ENCODE measurements around the gene KIF3A. TPM values are rescaled to one million over a fixed set of nuclear protein-coding genes. Genes with fewer than 3 reads are reported as not detected.

The KIF3A gene
- total RNA-seq, 6 donors from 2014 or later: 10.3 to 22.3 (median 17.0) TPM

- H3K36me3 ChIP-seq: no peaks in the 10 kb centered on the region
- no peak overlapping the region for H3K27ac ChIP-seq
- H3K27me3 ChIP-seq: no peaks in the 10 kb centered on the region
- ATAC-seq (ENCODE audit: low FRiP score in 2 of 2): no peak
- no peak overlapping the region for H3K4me3 ChIP-seq
- no peak for DNase-seq
- 87 to 92% methylated on average over 12 of the region's 12 CpGs for WGBS, 2 donors
- TF ChIP-seq EP300 (IDR thresholded peaks at IDR 0.05) (no peak), POLR2A (IDR thresholded peaks at IDR 0.05) (no peak), CTCF (IDR thresholded peaks at IDR 0.05) (no peak), POLR2AphosphoS5 (IDR thresholded peaks at IDR 0.05) (no peak)
- no peaks in the 10 kb centered on the region for H3K9me3 ChIP-seq
- peaks cover 0 to 6% (median 0%) of the 10 kb centered on the region in 4 donors for H3K4me1 ChIP-seq
These were observed 52.2 kb downstream of the KIF3A start for GRCh38 chr5:132684922-132685720.

GRCh38 chr5:132684491-132684890 lies 52.9 kb downstream of the KIF3A start:
- Histone ChIP-seq H3K27me3 (no peaks in the 10 kb centered on the region), H3K27ac (no peak overlapping the region), H3K4me1 (peaks cover 0 to 6% (median 0%) of the 10 kb centered on the region in 4 donors), H3K9me3 (no peaks in the 10 kb centered on the region), H3K36me3 (no peaks in the 10 kb centered on the region), H3K4me3 (no peak overlapping the region)
- DNase-seq: no peak
- WGBS, 2 donors: 83 to 87% methylated on average over 6 of the region's 6 CpGs
- no peak for ATAC-seq (ENCODE audit: low FRiP score in 2 of 2)
- no peak for TF ChIP-seq POLR2AphosphoS5 (IDR thresholded peaks at IDR 0.05)
- TF ChIP-seq EP300 (IDR thresholded peaks at IDR 0.05): no peak
- TF ChIP-seq CTCF (IDR thresholded peaks at IDR 0.05): no peak
- TF ChIP-seq POLR2A (IDR thresholded peaks at IDR 0.05): no peak

- H3K27ac ChIP-seq: no peak overlapping the region
- H3K9me3 ChIP-seq: no peaks in the 10 kb centered on the region
- TF ChIP-seq POLR2AphosphoS5 (IDR thresholded peaks at IDR 0.05) (no peak), CTCF (IDR thresholded peaks at IDR 0.05) (no peak), POLR2A (IDR thresholded peaks at IDR 0.05) (no peak), EP300 (IDR thresholded peaks at IDR 0.05) (no peak)
- WGBS, 2 donors: 97 to 98% methylated on average over 3 to 4 of the region's 4 CpGs
- H3K36me3 ChIP-seq: no peaks in the 10 kb centered on the region
- DNase-seq (no peak), ATAC-seq (ENCODE audit: low FRiP score in 2 of 2) (no peak)
- no peak overlapping the region for H3K4me3 ChIP-seq
- no peaks in the 10 kb centered on the region for H3K27me3 ChIP-seq
- H3K4me1 ChIP-seq: peaks cover 0 to 6% (median 2%) of the 10 kb centered on the region in 4 donors
These were observed 55.4 kb downstream of the KIF3A start for GRCh38 chr5:132681983-132682382.

- Histone ChIP-seq H3K27me3 (no peaks in the 10 kb centered on the region), H3K9me3 (no peaks in the 10 kb centered on the region), H3K4me1 (peaks cover 0 to 6% (median 3%) of the 10 kb centered on the region in 4 donors), H3K36me3 (no peaks in the 10 kb centered on the region), H3K4me3 (no peak overlapping the region), H3K27ac (no peak overlapping the region)
- TF ChIP-seq POLR2AphosphoS5 (IDR thresholded peaks at IDR 0.05) (no peak), EP300 (IDR thresholded peaks at IDR 0.05) (no peak), CTCF (IDR thresholded peaks at IDR 0.05) (no peak), POLR2A (IDR thresholded peaks at IDR 0.05) (no peak)
- no peak for ATAC-seq (ENCODE audit: low FRiP score in 2 of 2)
- 88 to 96% methylated on average over 2 of the region's 2 CpGs for WGBS, 2 donors
- DNase-seq: no peak
These were observed 55.9 kb downstream of the KIF3A start for GRCh38 chr5:132681476-132681831.
